ENCODE measurements around the gene ANAPC4.

- TF ChIP-seq CTCF (IDR thresholded peaks at IDR 0.05 in 8 of 11, conservative IDR thresholded peaks at IDR 0.05 in 3 of 11) (no peak), POLR2A (IDR thresholded peaks at IDR 0.05) (no peak), POLR2AphosphoS5 (IDR thresholded peaks at IDR 0.05) (no peak)
Measured at GRCh38 chr4:25467843-25468242, 90.8 kb downstream of the ANAPC4 start.

All from spleen (tissue), 7 donors.